Lower leg skin (tissue), 3 donors: ENCODE measurements around the gene MED14.

Experiments
- CTCF ChIP-seq, 3 donors: fragments of 450-650 bp; IDR thresholded peaks; one replicate each; pipeline ENCODE4 v1.5.1; 2016; ENCODE audit warnings: antibody characterized with exemption in 3 of 3, mild to moderate bottlenecking in 3 of 3, moderate library complexity in 2 of 3
- POLR2A ChIP-seq, 2 donors: fragments of 450-650 bp; IDR thresholded peaks; one replicate each; pipeline ENCODE4 v1.6.1; 2016 to 2017; ENCODE audit warnings: antibody characterized with exemption in 2 of 2, mild to moderate bottlenecking in 1 of 2, moderate library complexity in 1 of 2

GRCh38 chrX:40652664-40653063, 82.7 kb downstream of the MED14 start:
- no peak for TF ChIP-seq CTCF (IDR thresholded peaks at IDR 0.05)
- TF ChIP-seq POLR2A (IDR thresholded peaks at IDR 0.05): no peak
